ENCODE measurements around the gene DPH5. TPM values are rescaled to one million over a fixed set of nuclear protein-coding genes. Genes with fewer than 3 reads are reported as not detected.

DPH5 gene
- total and polyA plus RNA-seq, 2 donors (not counting 3 experiments of a cell fraction or from before 2014, with no cell fraction given), result 37.2 to 43.6 TPM

GRCh38 chr1:101065575-101065974 is 40.0 kb upstream of the DPH5 start:
- TF ChIP-seq MAX (IDR thresholded peaks at IDR 0.05; ENCODE audit: insufficient read depth, insufficient read length) (no peak), GATA2 (IDR thresholded peaks at IDR 0.05; ENCODE audit: insufficient read depth, insufficient read length, low read depth, low read length) (no peak), POLR2A (IDR thresholded peaks at IDR 0.05; ENCODE audit: low read depth, low read length) (no peak), JUN (IDR thresholded peaks at IDR 0.05; ENCODE audit: borderline replicate concordance, insufficient read depth, insufficient read length, low read depth) (no peak), EZH2 (IDR thresholded peaks at IDR 0.05; ENCODE audit: borderline replicate concordance, low read depth, low read length, severe bottlenecking) (no peak), POLR2AphosphoS5 (IDR thresholded peaks at IDR 0.05; ENCODE audit: insufficient read depth, low read depth, low read length) (no peak), FOS (IDR thresholded peaks at IDR 0.05; ENCODE audit: borderline replicate concordance, insufficient read depth, low read length) (no peak), CTCF (IDR thresholded peaks at IDR 0.05; ENCODE audit: extremely low read depth in 1 of 2, insufficient read depth in 1 of 2, low read depth in 1 of 2, low read length in 2 of 2) (no peak), MYC (IDR thresholded peaks at IDR 0.05; ENCODE audit: low read depth, low read length) (no peak)
- H3K9ac ChIP-seq (replicated peaks; ENCODE audit: extremely low read depth, insufficient read depth, low read length), result no peak overlapping the region
- H3K4me2 ChIP-seq (ENCODE audit: insufficient read depth, low read length), result no peak overlapping the region
- no peak for FAIRE-seq
- H3K27ac ChIP-seq (ENCODE audit: insufficient read depth, low read depth, low read length), result no peak overlapping the region
- no peaks in the 10 kb centered on the region for H3K79me2 ChIP-seq (ENCODE audit: control insufficient read depth, insufficient read depth, low read length)
- no peaks in the 10 kb centered on the region for H3K9me1 ChIP-seq (replicated peaks; ENCODE audit: control insufficient read depth, extremely low read depth, insufficient read depth, low read length)
- H4K20me1 ChIP-seq (replicated peaks; ENCODE audit: control insufficient read depth, extremely low read depth, insufficient read depth, low read length), result no peaks in the 10 kb centered on the region
- H2AFZ ChIP-seq (ENCODE audit: low read depth, low read length), result no peak overlapping the region
- no peaks in the 10 kb centered on the region for H3K4me1 ChIP-seq (ENCODE audit: control insufficient read depth, extremely low read depth, insufficient read depth, low read length)
- no TSS peak for BruUV-seq (replicated peaks)
- dilution Hi-C loops (cut with MboI; ENCODE audit: extremely low pct_ligation_motif_present, low sequenced_read_pairs), result no loop called here
- H3K36me3 ChIP-seq (ENCODE audit: control insufficient read depth in 2 of 2, extremely low read depth in 1 of 2, insufficient read depth in 2 of 2, low read length in 2 of 2), result no peaks in the 10 kb centered on the region
- ChIA-PET POLR2A (no interaction called here), CTCF (no interaction called here)
- intact Hi-C loops (cut with micrococcal nuclease), result no loop called here
- no peaks in the 10 kb centered on the region for H3K9me3 ChIP-seq (replicated peaks; ENCODE audit: control insufficient read depth, insufficient read depth, low read length)
- no peak for DNase-seq (ENCODE audit: low read depth, low spot score)
- no peaks in the 10 kb centered on the region for H3K27me3 ChIP-seq (ENCODE audit: control insufficient read depth in 2 of 2, insufficient read depth in 2 of 2, low read length in 2 of 2)
- no peak overlapping the region for H3K4me3 ChIP-seq (replicated peaks in 1 of 3; ENCODE audit: insufficient read depth in 1 of 3, low read depth in 1 of 3, low read length in 3 of 3)

Measured in endothelial cell of umbilical vein (primary cell).